Renal cortex interstitium (tissue), 11 donors: ENCODE results near the gene SPATA9. TPM values are rescaled to one million over a fixed set of nuclear protein-coding genes. Genes with fewer than 3 reads are reported as not detected.
"Not testable (repeated sequence)": the region's sequence is repeated elsewhere in the genome, so short reads cannot be mapped to it uniquely, and the experiment has no call there.

ENCODE experiments used
- DNase-seq, 11 donors: peaks; one replicate each; pipeline ENCODE4 v3.0.0-alpha.2; 2013; ENCODE audit warnings: low read depth in 9 of 11, low spot score in 4 of 11; ENCODE audit errors: extremely low read depth in 1 of 11
- polyA plus RNA-seq, 3 donors: library from polyadenylated mRNA; unstranded; fragments of 120-200 nt; gene quantifications; one replicate each; pipeline ENCODE4 v1.2.1, GENCODE V29; 2013; ENCODE audit not compliant: insufficient read length in 3 of 3

Gene SPATA9
- polyA plus RNA-seq, 3 donors: 1.2 to 1.7 (median 1.4) TPM

- DNase-seq: no peak
Observed at GRCh38 chr5:95720094-95720786, 37.4 kb upstream of the SPATA9 start.

DNA sequence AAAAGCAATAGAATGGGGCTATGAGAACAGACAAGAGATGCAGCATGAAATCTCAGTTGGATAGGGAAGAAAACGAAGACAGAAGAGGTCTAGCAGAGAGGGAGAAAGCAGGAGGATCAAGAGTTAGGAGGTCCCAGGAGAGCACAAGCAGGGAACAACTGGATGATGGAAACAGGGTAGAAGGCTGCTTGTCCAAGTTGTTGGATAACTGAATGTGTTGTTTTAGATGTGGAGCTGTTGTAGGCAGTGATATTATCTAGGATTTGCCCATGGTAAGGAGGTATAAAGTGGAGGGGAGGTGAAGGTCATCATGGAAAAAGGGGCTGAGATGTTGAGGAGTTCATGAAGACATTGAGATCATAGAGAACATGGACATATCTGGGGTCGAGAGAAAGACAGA lies 35.9 kb upstream of the SPATA9 start:
- DNase-seq: no peak

- no peak for DNase-seq
Observed at GRCh38 chr5:95718203-95718602, 35.4 kb upstream of the SPATA9 start.

DNA sequence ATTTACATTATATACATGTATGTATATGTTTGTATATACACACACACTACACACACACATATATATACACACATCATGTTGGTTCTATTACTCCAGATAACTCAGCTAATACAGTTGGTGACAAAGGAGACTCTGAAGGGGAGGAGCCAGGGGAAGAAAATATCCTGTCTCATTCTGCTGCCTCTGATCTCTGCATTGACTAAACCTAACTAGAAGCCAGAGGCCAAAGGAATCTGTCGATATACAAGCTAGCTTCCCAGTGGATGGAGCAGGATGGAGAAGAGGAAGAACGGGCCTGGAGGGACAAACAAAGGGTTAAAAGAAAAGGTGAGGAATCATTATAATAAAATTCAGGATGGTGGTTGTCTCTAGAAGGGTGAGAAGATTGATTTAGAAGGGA lies 34.6 kb upstream of the SPATA9 start:
- DNase-seq: no peak

DNA sequence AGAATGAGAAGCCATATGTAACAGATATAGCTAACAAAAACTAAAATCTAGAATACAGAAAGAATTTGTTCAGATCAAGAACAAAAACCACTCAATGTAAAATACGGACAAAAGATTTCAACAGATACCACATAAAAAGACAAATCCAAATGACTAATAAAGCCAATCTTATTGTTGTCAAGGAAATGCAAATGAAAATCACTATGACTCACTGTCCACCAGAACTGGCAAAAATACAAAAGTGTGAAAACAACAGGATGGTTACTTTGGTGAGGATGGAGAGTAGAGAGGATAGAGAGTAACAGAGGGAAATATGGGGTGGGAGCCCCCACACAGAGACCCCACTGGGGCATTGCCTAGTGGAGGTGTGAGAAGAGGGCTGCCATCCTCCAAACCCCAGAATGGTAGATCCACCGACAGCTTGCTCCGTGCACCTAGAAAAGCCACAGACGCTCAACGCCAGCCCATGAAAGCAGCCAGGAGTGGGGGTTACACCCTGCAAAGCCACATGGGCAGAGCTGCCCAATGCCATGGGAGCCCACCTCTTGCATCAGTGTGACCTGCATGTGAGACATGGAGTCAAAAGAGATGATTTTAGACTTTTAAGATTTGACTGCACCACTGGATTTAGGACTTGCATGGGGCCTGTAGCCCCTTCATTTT lies 33.1 kb upstream of the SPATA9 start:
- no peak for DNase-seq

DNA sequence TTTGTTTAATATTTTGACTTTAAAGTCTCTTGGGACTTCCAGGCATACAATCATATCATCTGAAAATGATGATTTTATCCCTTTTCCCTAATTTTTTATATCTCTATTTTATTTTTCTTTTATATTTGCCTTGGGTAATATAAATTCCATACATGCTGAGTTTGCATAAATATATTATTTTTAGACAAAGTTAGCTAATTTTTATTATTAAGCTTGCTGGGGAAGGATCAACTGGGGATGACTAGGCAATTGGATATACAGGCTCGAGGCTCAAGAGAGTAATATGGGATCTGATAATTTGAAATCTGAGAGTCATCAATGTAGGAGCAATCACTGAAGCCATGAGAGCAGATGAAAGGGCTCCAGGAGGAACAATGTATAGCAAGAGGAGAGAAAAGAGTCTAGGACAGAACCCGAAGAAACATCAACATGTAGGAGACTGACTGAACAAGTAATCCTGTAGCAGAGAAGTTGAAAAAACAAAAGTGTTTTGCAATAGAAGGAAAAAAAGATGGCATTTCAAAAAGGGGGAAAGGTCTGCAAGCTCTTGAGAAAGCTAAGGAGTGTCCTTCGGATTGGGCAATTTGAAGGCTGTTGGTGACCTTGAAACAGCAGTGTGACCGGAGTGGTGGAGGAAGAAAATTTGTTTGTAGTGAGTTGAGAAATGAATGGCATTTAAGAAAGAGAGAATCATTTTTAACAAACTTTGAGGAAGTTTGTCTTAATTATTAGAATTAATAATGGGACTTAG lies 31.3 kb upstream of the SPATA9 start:
- DNase-seq: no peak

DNA sequence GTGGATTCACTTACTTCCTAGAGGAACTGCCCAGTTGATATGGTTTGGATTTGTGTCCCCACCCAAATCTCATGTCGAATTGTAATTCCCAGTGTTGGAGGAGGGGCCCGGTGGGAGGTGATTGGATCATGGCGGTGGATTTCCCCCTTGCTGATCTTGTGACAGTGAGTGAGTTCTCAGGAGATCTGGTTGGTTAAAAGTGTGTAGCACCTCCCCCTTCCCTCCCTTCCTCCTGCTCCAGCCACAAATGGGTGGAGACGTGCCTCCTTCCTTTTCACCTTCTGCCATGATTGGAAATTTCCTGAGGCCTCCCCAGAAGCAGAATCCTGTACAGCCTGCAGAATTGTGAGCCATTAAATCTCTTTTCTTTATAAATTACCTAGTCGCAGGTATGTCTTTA lies 30.5 kb upstream of the SPATA9 start:
- DNase-seq: not testable (repeated sequence)

DNA sequence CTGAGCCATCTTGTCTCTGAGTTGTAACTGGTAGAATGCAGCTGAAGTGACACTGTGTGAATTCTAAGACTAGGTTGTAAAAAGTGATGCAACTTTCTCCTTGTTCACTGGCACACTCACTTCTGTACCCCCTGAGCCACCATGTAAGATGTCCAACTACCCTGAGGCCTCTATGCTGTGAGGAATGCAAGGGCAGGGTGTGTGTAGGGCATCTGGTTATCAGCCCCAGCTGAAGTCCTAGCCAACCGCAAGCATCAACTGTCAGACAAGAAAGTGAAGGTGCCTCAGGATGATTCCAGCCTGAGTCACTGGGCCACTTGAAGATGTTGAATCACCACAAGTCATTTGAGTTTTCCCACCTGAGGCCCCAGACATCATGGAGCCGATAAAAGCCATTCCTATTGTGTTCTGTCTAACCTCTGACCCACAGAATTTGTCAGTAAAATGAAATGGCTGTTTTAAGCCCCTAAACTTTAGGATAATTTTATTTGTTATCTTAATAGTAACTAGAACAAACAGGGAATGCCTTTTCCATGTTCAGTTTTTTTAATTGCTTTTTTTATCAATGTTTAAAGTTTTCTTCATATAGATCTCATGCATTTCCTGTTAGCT lies 29.7 kb upstream of the SPATA9 start:
- DNase-seq: no peak

- no peak for DNase-seq
Observed at GRCh38 chr5:95711501-95712346, 28.9 kb upstream of the SPATA9 start.

- DNase-seq: not testable (repeated sequence)
Observed at GRCh38 chr5:95710651-95711500, 28.1 kb upstream of the SPATA9 start.

- DNase-seq: no peak
Observed at GRCh38 chr5:95709967-95710650, 27.3 kb upstream of the SPATA9 start.

DNA sequence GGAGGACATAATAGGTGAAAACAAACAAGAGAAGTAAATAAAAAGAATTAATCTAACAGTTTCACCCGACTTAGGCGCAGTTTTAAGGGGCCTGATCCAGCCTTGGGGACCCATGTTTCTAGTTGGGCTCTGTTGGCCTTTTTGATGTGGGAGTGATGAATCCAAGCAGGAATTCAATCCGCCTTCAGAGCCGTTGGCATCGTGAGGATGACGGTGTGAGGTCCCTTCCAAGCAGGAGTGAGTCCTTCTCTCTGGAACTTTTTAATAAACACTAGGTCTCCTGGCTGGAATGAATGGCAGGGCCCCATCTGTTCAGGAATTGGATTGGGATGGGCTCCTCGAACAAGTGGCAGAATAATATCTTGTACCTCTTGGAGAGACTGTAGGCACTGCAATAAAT lies 26.1 kb upstream of the SPATA9 start:
- DNase-seq: no peak

- DNase-seq: not testable (repeated sequence)
Observed at GRCh38 chr5:95707534-95708188, 24.9 kb upstream of the SPATA9 start.

GRCh38 chr5:95707055-95707454 lies 24.3 kb upstream of the SPATA9 start:
- no peak for DNase-seq

- DNase-seq: not testable (repeated sequence)
Observed at GRCh38 chr5:95706196-95706595, 23.4 kb upstream of the SPATA9 start.

DNA sequence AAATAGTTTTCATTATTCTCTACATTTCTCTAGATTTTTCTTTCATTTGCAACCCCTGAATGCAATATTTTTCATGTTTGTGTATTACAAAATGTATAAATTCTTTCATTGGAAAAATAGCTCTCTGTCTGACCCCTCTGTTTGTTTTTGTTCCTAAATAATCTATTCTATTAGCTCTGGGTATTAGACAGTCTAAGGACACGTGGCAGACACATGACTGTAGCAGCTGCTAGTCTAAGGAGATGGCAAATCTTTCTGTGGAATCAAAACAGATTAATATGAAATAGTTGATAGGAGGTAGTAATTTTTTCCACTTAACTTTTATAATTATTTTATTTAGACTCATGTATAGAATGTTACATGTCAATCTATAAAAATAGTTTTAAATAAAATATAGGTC lies 21.4 kb upstream of the SPATA9 start:
- no peak for DNase-seq

GRCh38 chr5:95701074-95701473 lies 18.3 kb upstream of the SPATA9 start:
- DNase-seq: no peak
